Gastroesophageal sphincter (tissue), 4 donors: Measurements from ENCODE around the gene RNF224. TPM values are rescaled to one million over a fixed set of nuclear protein-coding genes. Genes with fewer than 3 reads are reported as not detected.
A peak's percentile ranks its signal among the peaks of the same experiment; 100 is the strongest.

Experiments
- ATAC-seq: fragments of 150-250 bp; one replicate; pipeline ENCODE4 v1.9.1; 2016; ENCODE audit warnings: mild to moderate bottlenecking, moderate library complexity
- H3K27ac ChIP-seq, 4 donors: fragments of 200-600 bp; sonication (generic) in 3 of 4; 1 replicate in 3 of 4; 2 replicates in 1 of 4; pipeline ENCODE4 v1.5.1; 2016 to 2019
- H3K27me3 ChIP-seq: fragments of 200-600 bp; sonication (generic); one replicate; pipeline ENCODE4 v1.5.1; 2019
- H3K36me3 ChIP-seq, 2 donors: fragments of 200-600 bp; sonication (generic); one replicate each; pipeline ENCODE4 v1.5.1; 2019; ENCODE audit warnings: control low read depth in 1 of 2
- H3K4me1 ChIP-seq, 3 donors: fragments of 200-600 bp; sonication (generic); 1 replicate in 2 of 3; 2 replicates in 1 of 3; pipeline ENCODE4 v1.5.1; 2016 to 2019; ENCODE audit warnings: control low read depth in 2 of 3
- H3K4me3 ChIP-seq, 2 donors: fragments of 200-600 bp; sonication (generic); one replicate each; pipeline ENCODE4 v1.5.1; 2019; ENCODE audit warnings: mild to moderate bottlenecking in 1 of 2, moderate library complexity in 1 of 2
- H3K9me3 ChIP-seq, 3 donors: fragments of 200-600 bp; sonication (generic); one replicate each; pipeline ENCODE4 v1.5.1; 2017 to 2019; ENCODE audit warnings: control low read depth in 2 of 3
- CTCF ChIP-seq, 4 experiments: fragments of 200-600 bp in 2 of 4; fragments of 450-650 bp in 2 of 4; sonication (generic) in 1 of 4; IDR thresholded peaks; one replicate each; pipeline ENCODE4 v1.5.1; 2017 to 2019; ENCODE audit warnings: antibody characterized with exemption in 4 of 4, mild to moderate bottlenecking in 2 of 4, moderate library complexity in 2 of 4
- EP300 ChIP-seq: sonication (generic); formaldehyde crosslinking; IDR thresholded peaks from one replicate; pipeline ENCODE4 v1.6.1; 2017; ENCODE audit warnings: antibody characterized with exemption, mild to moderate bottlenecking
- POLR2A ChIP-seq, 2 donors: fragments of 450-650 bp; IDR thresholded peaks; one replicate each; pipeline ENCODE4 v1.6.1; 2017; ENCODE audit warnings: antibody characterized with exemption in 2 of 2, mild to moderate bottlenecking in 2 of 2, moderate library complexity in 1 of 2
- POLR2AphosphoS5 ChIP-seq: sonication (generic); formaldehyde crosslinking; IDR thresholded peaks from one replicate; pipeline ENCODE4 v1.6.1; 2017; ENCODE audit warnings: antibody characterized with exemption
- WGBS, 2 donors: methylation state at CpG; one replicate each; pipeline ENCODE4 v1.1.5; 2018; ENCODE audit warnings: low coverage in 1 of 2; 5-methylcytosine and 5-hydroxymethylcytosine counted together
- total RNA-seq, 4 donors: library from RNA; depleted of rRNA; stranded (reverse); fragments of >200 nt; gene quantifications; one replicate each; pipeline ENCODE4 v1.1.0, GENCODE V29; 2016

Gene RNF224
- total RNA-seq, 4 donors from 2014 or later, result 0.57 TPM; not detected in 3

DNA sequence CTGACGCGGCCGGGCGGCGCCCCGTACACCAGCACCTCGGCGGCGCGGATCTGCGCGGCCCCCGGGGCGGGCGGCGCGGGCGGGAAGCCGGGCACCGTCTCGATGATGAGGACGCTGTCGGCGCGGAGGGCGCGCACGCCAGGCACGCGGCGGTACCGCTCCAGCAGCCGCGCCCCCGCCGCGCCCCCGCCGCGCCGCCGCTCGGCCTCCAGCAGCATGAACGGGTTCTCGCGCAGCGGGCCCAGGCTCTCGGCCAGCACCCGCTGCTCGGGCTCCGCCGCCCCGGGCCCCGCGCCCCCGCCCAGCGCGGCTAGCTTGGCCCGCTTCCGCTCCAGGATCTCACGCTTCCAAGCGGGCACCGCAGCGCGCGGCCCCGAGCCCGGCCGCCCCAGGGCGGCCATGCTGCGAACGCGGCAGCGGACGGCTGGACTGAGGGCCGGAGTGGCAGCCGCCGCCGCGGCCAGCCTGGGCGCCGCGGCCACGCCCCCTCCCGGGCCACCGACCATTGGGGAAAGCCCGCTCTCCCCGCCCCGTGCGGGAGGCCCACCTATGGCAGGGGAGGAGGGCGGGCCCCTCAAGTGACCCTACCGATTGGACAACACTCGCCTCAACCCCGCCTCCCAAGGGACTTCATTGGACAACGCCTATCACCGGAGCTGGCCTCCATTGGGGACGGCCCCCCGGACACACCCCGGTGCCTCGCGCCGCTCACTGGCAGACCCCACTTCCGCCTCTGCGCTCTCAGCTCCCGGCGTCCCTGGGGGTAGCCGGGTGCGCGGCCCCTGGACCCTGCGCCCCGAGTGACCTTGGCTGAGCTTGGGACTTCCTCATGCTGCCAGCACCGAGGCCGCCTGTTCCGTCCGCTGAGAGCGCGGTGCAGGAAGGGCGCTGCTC is 26.7 kb upstream of the RNF224 start, which contains the start of gene TPRN:
Gene TPRN (minus strand): TSS at position 431 of the 894 bp plus-strand sequence. CDS start 30 bp downstream, at position 401.
- Histone ChIP-seq H3K27me3 (no peaks in the 10 kb centered on the region), H3K4me3 (peak within 1 kb of the TSS; percentile 38 to 68), H3K27ac (peak within 1 kb of the TSS; percentile 51 to 85 (median 84)), H3K9me3 (no peaks in the 10 kb centered on the region), H3K4me1 (peaks cover 0 to 81% (median 42%) of the 10 kb centered on the region in 3 donors), H3K36me3 (no peaks in the 10 kb centered on the region)
- no CpG with 5 or more reads among the region's 118 CpGs for WGBS, 2 donors
- TF ChIP-seq POLR2AphosphoS5, result peak; percentile 62
- TF ChIP-seq POLR2A (IDR thresholded peaks at IDR 0.05), result peak; percentile 76 to 90
- no peak for TF ChIP-seq CTCF (IDR thresholded peaks at IDR 0.05)
- no peak for TF ChIP-seq EP300
- ATAC-seq, result peak; percentile 98

- Histone ChIP-seq H3K9me3 (no peaks in the 10 kb centered on the region), H3K4me1 (peaks cover 1 to 81% (median 46%) of the 10 kb centered on the region in 3 donors)
These were observed 26.0 kb upstream of the RNF224 start for GRCh38 chr9:137201205-137201868.

DNA sequence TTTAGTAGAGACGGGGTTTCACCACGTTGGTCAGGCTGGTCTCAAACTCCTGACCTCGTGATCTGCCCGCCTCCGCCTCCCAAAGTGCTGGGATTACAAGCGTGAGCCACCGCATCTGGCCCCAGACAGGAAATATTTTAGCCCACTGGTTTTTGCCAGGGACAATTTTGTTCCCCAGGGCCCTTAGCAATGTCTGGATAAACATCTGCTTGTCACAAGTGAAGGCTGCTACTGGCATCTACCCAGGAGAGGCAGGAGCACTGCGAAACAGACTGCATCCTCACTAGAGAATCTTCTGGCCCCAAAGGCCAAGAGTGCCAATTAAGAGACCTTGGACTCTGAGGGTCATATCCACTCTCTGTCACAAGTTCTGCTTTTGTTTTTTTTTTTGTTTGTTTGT is 24.3 kb upstream of the RNF224 start:
- WGBS, 2 donors, result 79 to 80% methylated on average over 1 to 6 of the region's 8 CpGs
- no peak overlapping the region for H3K4me3 ChIP-seq
- TF ChIP-seq POLR2A (IDR thresholded peaks at IDR 0.05), result no peak
- TF ChIP-seq POLR2AphosphoS5, result no peak
- TF ChIP-seq CTCF (IDR thresholded peaks at IDR 0.05), result no peak
- no peak for TF ChIP-seq EP300
- peaks cover 0 to 6% of the 10 kb centered on the region in 2 donors for H3K36me3 ChIP-seq
- no peak overlapping the region for H3K27ac ChIP-seq
- H3K9me3 ChIP-seq, result no peaks in the 10 kb centered on the region
- no peaks in the 10 kb centered on the region for H3K27me3 ChIP-seq
- peaks cover 5 to 83% (median 52%) of the 10 kb centered on the region in 3 donors for H3K4me1 ChIP-seq
- ATAC-seq, result no peak

More at GRCh38 chr9:137201205-137201868, 26.0 kb upstream of the RNF224 start:
- H3K27ac ChIP-seq, result peak overlapping the region; percentile 51 to 85 (median 84)
- no peak for ATAC-seq
- no peaks in the 10 kb centered on the region for H3K36me3 ChIP-seq
- TF ChIP-seq POLR2A (IDR thresholded peaks at IDR 0.05), result no peak
- no peak for TF ChIP-seq EP300
- TF ChIP-seq CTCF (IDR thresholded peaks at IDR 0.05), result no peak
- TF ChIP-seq POLR2AphosphoS5, result no peak
- H3K4me3 ChIP-seq, result peak overlapping the region; percentile 38 to 68
- 17 to 67% methylated on average over 3 to 12 of the region's 23 CpGs for WGBS, 2 donors
- H3K27me3 ChIP-seq, result no peaks in the 10 kb centered on the region

GRCh38 chr9:137204731-137205125 is 22.6 kb upstream of the RNF224 start:
- H3K27me3 ChIP-seq, result no peaks in the 10 kb centered on the region

More at GRCh38 chr9:137204731-137205125, 22.6 kb upstream of the RNF224 start:
- Histone ChIP-seq H3K36me3 (peaks cover 0 to 17% of the 10 kb centered on the region in 2 donors), H3K27ac (peak overlapping the region; percentile 60 to 92 (median 88)), H3K4me3 (peak overlapping the region; percentile 69 to 98), H3K4me1 (peaks cover 5 to 66% (median 36%) of the 10 kb centered on the region in 3 donors), H3K9me3 (no peaks in the 10 kb centered on the region)
- 9 to 14% methylated on average over 6 to 16 of the region's 21 CpGs for WGBS, 2 donors
- no peak for TF ChIP-seq POLR2AphosphoS5
- no peak for TF ChIP-seq POLR2A (IDR thresholded peaks at IDR 0.05)
- no peak for TF ChIP-seq CTCF (IDR thresholded peaks at IDR 0.05)
- no peak for TF ChIP-seq EP300
- ATAC-seq, result no peak
